ENCODE measurements around the gene IGFL4.

The IGFL4 gene

DNA sequence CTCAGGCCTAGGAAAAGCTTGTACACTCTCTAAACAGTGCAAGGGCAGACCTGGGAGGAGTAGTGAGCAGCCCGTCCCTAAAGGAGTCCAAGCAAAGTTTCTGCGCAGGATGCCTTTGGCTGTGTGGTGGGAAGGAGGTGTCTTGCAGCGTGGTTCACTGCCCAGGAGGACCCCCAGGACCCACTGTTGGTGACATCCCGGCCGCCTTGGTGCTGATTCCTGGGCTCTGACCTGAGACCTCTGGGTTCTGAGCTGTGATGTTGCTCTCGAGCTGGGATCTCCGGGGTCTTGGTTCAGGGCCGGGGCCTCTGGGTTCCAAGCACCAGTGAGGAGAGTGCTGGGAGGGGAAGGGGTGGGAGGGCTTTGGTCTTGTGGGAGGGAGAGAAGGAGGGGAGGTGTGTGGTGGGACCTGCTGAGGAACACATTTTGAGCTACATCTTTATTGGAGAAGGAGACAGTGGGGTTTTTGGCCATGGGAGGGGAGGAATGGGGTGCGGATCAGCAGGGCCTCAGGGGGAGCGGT is 22.0 kb downstream of the IGFL4 start:
- no peak for DNase-seq

- no peak for DNase-seq
Measured at GRCh38 chr19:46017874-46018675, 22.7 kb downstream of the IGFL4 start.

- no peak for DNase-seq
Measured at GRCh38 chr19:46017095-46017429, 23.7 kb downstream of the IGFL4 start.

DNA sequence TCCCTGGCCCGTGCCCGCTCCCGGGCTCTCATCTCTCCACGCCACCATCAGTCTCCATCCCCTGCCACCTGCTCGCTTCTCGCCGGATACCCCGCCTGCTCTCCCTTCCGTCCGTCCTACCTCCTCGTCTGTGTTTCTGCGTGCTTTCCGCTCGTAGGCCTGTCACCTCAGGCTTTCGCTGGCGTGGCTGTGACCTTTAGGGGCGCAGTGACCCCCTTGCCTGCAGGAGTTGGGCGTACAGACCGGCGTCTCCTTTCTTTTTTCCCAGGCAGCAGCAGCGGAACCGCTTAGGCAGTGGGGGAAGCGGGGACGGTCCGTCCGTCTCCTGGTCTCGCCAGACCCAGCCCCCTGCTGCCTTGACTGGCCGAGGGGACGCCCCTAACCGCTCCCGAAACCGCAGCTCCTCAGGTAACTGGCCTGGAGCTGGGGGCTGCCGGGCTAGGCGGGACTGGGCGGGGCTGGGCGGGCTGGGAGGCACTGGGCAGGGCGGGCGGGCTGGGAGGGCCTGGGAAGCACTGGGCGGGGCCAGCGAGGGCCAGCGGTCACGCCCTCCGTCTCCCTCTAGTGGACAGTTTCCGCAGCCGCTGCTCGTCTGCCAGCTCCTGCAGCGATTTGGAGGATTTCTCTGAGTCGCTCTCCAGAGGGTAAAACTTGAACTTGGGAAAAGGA is 24.2 kb downstream of the IGFL4 start:
- DNase-seq, result peak; percentile 82

DNA sequence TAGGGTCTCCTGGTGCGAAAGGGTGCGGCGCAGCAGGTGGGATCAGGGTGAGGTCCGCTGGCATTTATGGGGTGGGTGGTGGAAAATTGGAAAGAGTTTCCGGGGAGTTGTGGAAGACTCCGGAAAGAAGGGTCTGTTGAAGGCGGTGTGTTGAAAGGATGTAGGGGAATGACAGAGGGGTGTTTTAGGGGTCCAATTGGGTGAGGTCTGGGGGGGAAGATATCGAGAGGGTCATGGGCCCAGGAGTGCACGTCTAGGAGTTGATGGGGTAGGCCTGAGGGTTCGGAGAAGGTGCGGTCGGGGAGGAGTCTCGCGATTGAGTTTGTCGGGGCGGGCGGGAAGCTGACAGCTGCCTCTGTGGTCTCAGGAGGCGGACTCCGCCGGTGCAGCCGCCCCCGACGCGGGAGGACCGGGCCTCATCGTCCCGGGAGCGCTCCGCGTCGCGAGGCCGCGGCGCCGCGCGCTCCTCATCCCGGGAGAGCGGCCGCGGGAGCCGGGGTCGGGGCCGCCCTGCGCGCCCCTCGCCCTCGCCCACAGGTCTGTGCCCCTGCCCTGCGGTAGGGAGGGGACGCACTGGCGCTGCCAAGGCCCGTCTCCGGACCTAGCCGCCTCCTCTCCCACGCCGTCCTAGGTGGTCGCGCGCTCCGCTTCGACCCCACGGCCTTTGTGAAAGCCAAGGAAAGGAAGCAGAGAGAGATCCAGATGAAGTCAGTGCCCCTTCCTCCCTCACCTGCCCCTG is 24.9 kb downstream of the IGFL4 start:
- peak; percentile 38 for DNase-seq

DNA sequence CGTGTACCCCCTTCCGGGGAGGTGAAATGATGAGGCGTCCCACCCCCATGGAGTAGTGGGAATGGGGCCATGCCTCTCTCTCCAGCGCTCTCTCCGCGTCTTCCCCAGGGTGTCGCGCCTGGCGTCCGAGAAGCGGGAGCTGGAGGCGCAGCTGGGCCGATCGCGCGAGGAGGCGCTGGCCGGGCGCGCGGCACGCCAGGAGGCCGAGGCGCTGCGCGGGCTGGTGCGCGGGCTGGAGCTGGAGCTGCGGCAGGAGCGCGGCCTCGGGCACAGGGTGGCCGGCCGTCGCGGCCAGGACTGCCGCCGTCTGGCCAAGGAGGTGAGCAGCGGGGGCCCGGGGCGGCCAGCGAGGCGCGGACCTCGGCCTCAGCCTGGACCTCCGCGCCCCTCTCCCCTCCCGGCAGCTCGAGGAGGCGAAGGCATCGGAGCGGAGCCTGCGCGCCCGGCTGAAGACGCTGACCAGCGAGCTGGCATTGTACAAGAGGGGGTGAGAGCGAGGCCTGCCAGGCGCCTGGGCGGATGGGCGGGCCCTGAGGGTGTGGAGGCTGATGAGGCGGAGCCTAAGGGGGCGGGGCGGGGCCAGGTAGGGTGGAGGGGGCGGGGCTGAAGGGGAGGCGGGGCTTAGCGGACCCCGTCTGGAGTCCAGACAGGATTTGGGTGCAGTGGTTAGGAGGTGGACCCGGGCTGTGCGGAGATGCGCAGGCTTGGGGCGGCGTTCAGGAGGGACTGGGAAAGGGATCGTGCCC is 25.7 kb downstream of the IGFL4 start:
- DNase-seq, result peak; percentile 92

GRCh38 chr19:46014534-46014933 is 26.3 kb downstream of the IGFL4 start:
- DNase-seq, result no peak

- DNase-seq, result peak; percentile 47
Measured at GRCh38 chr19:46009530-46010510, 31.0 kb downstream of the IGFL4 start.

DNA sequence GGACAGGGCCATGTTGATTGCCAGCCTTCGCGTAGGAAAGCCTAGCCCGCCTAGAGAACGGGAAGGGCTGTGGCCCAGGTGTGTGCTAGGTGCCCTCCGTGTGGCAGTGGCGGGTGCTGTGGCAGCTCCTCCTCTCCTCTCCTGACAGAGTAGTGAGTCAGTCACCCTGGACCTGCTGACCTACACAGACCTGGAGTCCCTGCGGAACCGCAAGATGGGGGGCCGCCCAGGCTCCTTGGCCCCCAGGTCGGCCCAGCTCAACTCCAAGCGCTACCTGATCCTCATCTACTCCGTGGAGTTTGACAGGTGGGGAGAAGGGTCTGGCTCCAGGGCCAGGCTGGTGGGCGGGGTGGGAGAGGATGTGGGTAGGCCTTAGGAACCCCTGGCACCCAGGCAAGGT is 34.4 kb downstream of the IGFL4 start:
- DNase-seq, result no peak

- no peak for DNase-seq
Measured at GRCh38 chr19:46002678-46003275, 38.0 kb downstream of the IGFL4 start.

DNA sequence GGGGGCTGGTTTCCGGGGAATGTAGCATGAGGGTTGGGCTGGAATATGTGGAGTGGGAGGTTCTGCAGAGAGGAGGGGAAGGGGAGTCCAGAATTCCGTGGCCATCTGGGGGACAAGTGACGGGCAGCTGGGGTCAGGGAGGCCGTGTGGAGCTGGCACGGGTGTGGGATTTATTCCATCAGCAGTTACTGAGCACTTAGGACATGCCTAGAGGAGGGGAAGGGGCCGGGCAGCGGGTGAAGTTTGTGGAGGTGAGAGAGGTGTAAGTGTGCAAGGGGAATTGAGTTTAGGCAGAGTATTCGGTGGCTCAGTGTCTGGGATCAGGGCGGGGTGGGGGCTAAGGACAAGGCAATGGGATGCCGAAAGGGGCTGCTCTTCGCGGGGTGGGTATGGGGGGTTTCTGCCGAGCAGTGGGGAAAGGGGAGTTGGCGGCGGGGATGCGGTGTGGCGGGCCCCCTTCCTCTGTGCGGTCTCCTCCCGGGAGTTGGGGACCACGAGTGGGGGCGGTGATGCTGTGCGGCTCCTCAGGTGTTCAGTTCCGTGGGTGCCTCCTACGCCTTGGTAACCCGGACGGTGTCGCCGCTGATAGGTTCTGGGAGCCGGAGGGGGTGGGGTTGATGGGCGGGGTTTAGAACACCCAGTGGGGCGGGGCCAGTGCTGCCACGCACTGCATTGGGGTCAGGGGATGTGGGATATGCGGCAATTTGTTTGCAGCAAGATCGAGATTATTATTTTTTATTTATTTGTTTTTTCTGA is 40.1 kb downstream of the IGFL4 start:
- DNase-seq, result peak; percentile 59

GRCh38 chr19:45999653-46000121 is 41.1 kb downstream of the IGFL4 start:
- DNase-seq, result peak; percentile 53

- no peak for DNase-seq
Measured at GRCh38 chr19:45998834-45999233, 42.0 kb downstream of the IGFL4 start.

- DNase-seq, result no peak
Measured at GRCh38 chr19:45996933-45997332, 43.9 kb downstream of the IGFL4 start.

DNA sequence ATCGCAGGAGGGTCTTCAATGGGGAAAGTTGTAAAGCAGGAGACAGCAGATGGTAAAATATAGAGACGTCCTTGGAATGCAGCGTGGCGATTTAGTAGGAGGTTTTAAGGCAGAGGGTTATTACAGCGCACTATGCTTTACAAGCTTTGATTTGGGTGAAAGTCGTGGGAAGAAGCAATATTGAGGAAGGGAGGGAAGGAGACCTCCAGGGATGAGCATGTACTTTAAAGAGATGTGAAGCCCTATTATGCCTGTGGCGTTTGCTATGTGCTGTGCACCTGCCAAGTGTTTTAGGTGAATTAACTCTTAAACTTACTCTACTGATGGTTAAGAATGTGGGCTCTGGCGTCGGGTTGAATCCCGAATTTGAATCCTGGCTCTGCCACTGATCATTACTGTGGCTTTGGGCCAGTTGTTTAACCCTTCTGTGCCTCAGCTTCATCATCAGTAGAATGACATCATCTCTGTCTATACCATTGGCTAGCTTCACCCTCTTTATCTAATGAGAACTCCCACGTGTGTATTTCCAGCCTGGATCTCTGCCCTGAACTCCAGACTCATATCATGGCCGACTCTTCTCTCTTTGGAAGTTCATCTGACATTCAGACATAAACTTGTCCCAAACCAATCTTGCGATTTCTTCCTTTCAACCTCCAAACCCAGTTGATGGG is 45.0 kb downstream of the IGFL4 start:
- peak; percentile 51 for DNase-seq

- DNase-seq, result peak; percentile 99
Measured at GRCh38 chr19:45994998-45995714, 45.6 kb downstream of the IGFL4 start, which contains the start of gene CCDC61. Gene CCDC61 (plus strand): TSS chr19:45995467. CDS start chr19:46003019, 7,552 bp downstream.

- DNase-seq, result no peak
Measured at GRCh38 chr19:45994456-45994997, 46.3 kb downstream of the IGFL4 start.

- no peak for DNase-seq
Measured at GRCh38 chr19:45990113-45990728, 50.6 kb downstream of the IGFL4 start.

Measured in NCI-H2029 (cell line).